ENCODE measurements around the gene KLHL7.

DNA sequence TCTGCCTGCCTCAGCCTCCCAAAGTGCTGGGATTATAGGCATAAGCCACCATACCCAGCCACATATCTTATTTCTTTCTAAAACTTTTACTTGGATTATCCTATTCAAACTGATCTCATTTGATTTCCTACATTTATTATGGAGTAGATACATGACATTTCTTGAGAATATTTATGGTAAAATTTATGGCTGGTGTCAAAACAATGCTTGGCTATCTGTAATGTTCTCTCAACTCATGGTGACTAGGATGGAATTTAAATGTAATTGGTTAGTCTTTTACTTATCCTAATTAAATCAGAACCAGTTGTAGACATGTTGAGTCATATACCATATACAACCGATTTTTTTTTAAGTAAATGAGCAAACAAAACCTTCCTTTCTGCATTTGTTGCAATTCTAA is 80.4 kb downstream of the KLHL7 start:
- TF ChIP-seq TAF1 (IDR thresholded peaks at IDR 0.05; ENCODE audit: borderline replicate concordance, low read depth, low read length): no peak
- TF ChIP-seq POLR2AphosphoS5 (IDR thresholded peaks at IDR 0.05; ENCODE audit: low read depth, low read length): no peak
- TF ChIP-seq POLR2A (IDR thresholded peaks at IDR 0.05; ENCODE audit: low read depth, low read length): no peak
